K562 (cell line): ENCODE results near the gene RECK. TPM values are rescaled to one million over a fixed set of nuclear protein-coding genes. Genes with fewer than 3 reads are reported as not detected.

Source experiments
- ATAC-seq: fragments of 200-7000 bp; cut with Tn5 transposase; 3 replicates; pipeline ENCODE4 v1.9.1; 2020; ENCODE audit warnings: moderate library complexity
- BruUV-seq: library from RNA; stranded (reverse); fragments of 400-500 nt; replicated peaks from 2 replicates; lab custom pipeline; 2021; lab: Mats Ljungman, UMichigan
- CTCF ChIA-PET: fragments of 300-600 bp; formaldehyde crosslinking; extraction: SDS; loops from one replicate; lab custom pipeline; 2021; ENCODE audit warnings: low intra/inter-chr PET ratio; lab: Yijun Ruan, JAX
- POLR2A ChIA-PET: fragments of 300-600, 350-650 bp; sonication (Branson Sonifier 250); formaldehyde crosslinking; extraction: SDS; loops from one replicate; lab custom pipeline; 2021; ENCODE audit warnings: antibody characterized with exemption, inconsistent platforms; lab: Yijun Ruan, JAX
- DNase-seq, 4 experiments: peaks; one replicate each; pipeline versions ENCODE4 v3.0.0 to v3.0.0-alpha.2; 2011 to 2018; ENCODE audit warnings: low spot score in 3 of 4, mixed read lengths in 3 of 4; ENCODE audit errors: extremely low read depth in 1 of 4
- FAIRE-seq: peaks from 2 replicates; lab custom pipeline; 2011; peaks lifted over from hg19 to GRCh38; lab: Jason Lieb, UNC
- H2AFZ ChIP-seq: 2 replicates; pipeline ENCODE4 v1.6.0; 2011; ENCODE audit warnings: low read depth, low read length, control low read depth, inconsistent platforms
- H3K27ac ChIP-seq: fragments of 200-600 bp; 3 replicates; pipeline ENCODE4 v1.8.0; 2011; ENCODE audit warnings: low read depth, mild to moderate bottlenecking, control low read depth, inconsistent platforms, low read length, moderate library complexity, mixed read lengths; ENCODE audit errors: extremely low read depth
- H3K27me3 ChIP-seq, 2 experiments: fragments of 300-600 bp in 1 of 2; 2 replicates in 1 of 2; 3 replicates in 1 of 2; pipeline versions ENCODE4 v1.6.0 to v1.8.0; 2011; ENCODE audit warnings: inconsistent platforms in 2 of 2, low read length in 2 of 2, mild to moderate bottlenecking in 1 of 2, mixed read lengths in 1 of 2, moderate library complexity in 1 of 2; ENCODE audit not compliant: control insufficient read depth in 2 of 2, insufficient read depth in 2 of 2
- H3K36me3 ChIP-seq: fragments of 300-600 bp; 3 replicates; pipeline ENCODE4 v1.8.0; 2011; ENCODE audit warnings: mild to moderate bottlenecking, low read length, inconsistent platforms; ENCODE audit not compliant: control insufficient read depth, insufficient read depth
- H3K4me1 ChIP-seq, 2 experiments: fragments of 200-600 bp in 1 of 2; replicated peaks in 1 of 2; 2 replicates in 1 of 2; 3 replicates in 1 of 2; pipeline versions ENCODE4 v1.5.1 to v1.8.0; 2011; ENCODE audit warnings: inconsistent platforms in 2 of 2, low read length in 2 of 2, mild to moderate bottlenecking in 1 of 2, mixed read lengths in 1 of 2, moderate library complexity in 1 of 2; ENCODE audit not compliant: control insufficient read depth in 2 of 2, insufficient read depth in 2 of 2
- H3K4me2 ChIP-seq: 2 replicates; pipeline ENCODE4 v1.6.1; 2011; ENCODE audit warnings: low read length, control low read depth, inconsistent platforms, mixed read lengths; ENCODE audit not compliant: insufficient read depth
- H3K4me3 ChIP-seq: fragments of 200-600 bp; sonication (generic), shearing (Covaris generic); 2 replicates; pipeline ENCODE4 v1.5.1; 2016; ENCODE audit warnings: control low read depth, inconsistent platforms
- H3K79me2 ChIP-seq: fragments of 200-600 bp; 3 replicates; pipeline ENCODE4 v1.8.0; 2011; ENCODE audit warnings: low read length, inconsistent platforms; ENCODE audit not compliant: control insufficient read depth, insufficient read depth
- H3K9ac ChIP-seq, 2 experiments: 2 replicates each; pipeline versions ENCODE4 v1.6.0 to v1.6.1; 2011; ENCODE audit warnings: low read depth in 2 of 2, low read length in 2 of 2, control low read depth in 1 of 2, inconsistent platforms in 1 of 2, mild to moderate bottlenecking in 1 of 2, mixed read lengths in 1 of 2; ENCODE audit not compliant: insufficient read depth in 1 of 2
- H3K9me1 ChIP-seq: one replicate; pipeline ENCODE4 v1.6.0; 2011; ENCODE audit warnings: inconsistent platforms, mild to moderate bottlenecking, low read length, moderate library complexity; ENCODE audit not compliant: control insufficient read depth, insufficient read depth
- H3K9me3 ChIP-seq: replicated peaks from 2 replicates; pipeline ENCODE4 v1.5.1; 2011; ENCODE audit warnings: low read depth, low read length, inconsistent platforms; ENCODE audit not compliant: control insufficient read depth, insufficient read depth
- H4K20me1 ChIP-seq: replicated peaks from 2 replicates; pipeline ENCODE4 v1.6.1; 2011; ENCODE audit warnings: low read length, inconsistent platforms, mixed read lengths; ENCODE audit not compliant: control insufficient read depth, insufficient read depth
- GTF2F1 ChIP-seq: IDR thresholded peaks from 2 replicates; pipeline ENCODE4 v1.6.1; 2011; ENCODE audit warnings: low read depth, low read length, improper control_type of control experiment
- ILF3 ChIP-seq: fragments of 450-650 bp; IDR thresholded peaks from 2 replicates; pipeline ENCODE4 v1.6.1; 2018; ENCODE audit warnings: antibody characterized with exemption, mild to moderate bottlenecking, moderate library complexity, borderline replicate concordance
- KLF10 ChIP-seq: fragments of 250-450 bp; sonication (Bioruptor Pico); IDR thresholded peaks from 2 replicates; pipeline ENCODE4 v1.6.1; 2021; ENCODE audit warnings: matching md5 sums
- NCOA2 ChIP-seq, 2 experiments: fragments of 450-650 bp; IDR thresholded peaks; 2 replicates each; pipeline ENCODE4 v1.6.1; 2018; ENCODE audit warnings: mild to moderate bottlenecking in 2 of 2, moderate library complexity in 1 of 2; ENCODE audit not compliant: partially characterized antibody in 2 of 2
- NR3C1 ChIP-seq: sonication (generic); formaldehyde crosslinking; IDR thresholded peaks from 2 replicates; pipeline ENCODE4 v1.8.1; 2022; ENCODE audit warnings: missing genetic modification reagents
- SRSF9 ChIP-seq: fragments of 200-400 bp; formaldehyde crosslinking; IDR thresholded peaks from 2 replicates; pipeline ENCODE4 v1.6.1; 2017; ENCODE audit warnings: low read depth, low read length, borderline replicate concordance
- ZNF280A ChIP-seq: fragments of 450-650 bp; IDR thresholded peaks from 2 replicates; pipeline ENCODE4 v1.6.1; 2018; ENCODE audit warnings: mild to moderate bottlenecking, low read depth; ENCODE audit not compliant: partially characterized antibody
- ZNF282 ChIP-seq: sonication (generic); formaldehyde crosslinking; IDR thresholded peaks from 2 replicates; pipeline ENCODE4 v1.8.1; 2023; ENCODE audit warnings: missing genetic modification reagents
- ZNF354B ChIP-seq: fragments of 250-450 bp; sonication (Bioruptor Pico); IDR thresholded peaks from 2 replicates; pipeline ENCODE4 v1.4.0; 2020
- ZNF655 ChIP-seq: fragments of 250-450 bp; sonication (Bioruptor Pico); IDR thresholded peaks from 2 replicates; pipeline ENCODE4 v1.5.0; 2021
- WGBS: fragments of 100-300 bp; shearing (Covaris generic); methylation state at CpG from one replicate; pipeline ENCODE4 v1.1.6; 2016; ENCODE audit warnings: low coverage, mixed read lengths; ENCODE audit not compliant: insufficient coverage; ENCODE audit errors: missing lambda C conversion rate; 5-methylcytosine and 5-hydroxymethylcytosine counted together
- in situ Hi-C: fragments of 300-500 bp; cut with MboI; formaldehyde crosslinking; loops from 4 replicates; pipeline ENCODE4 v1.15.0; 2018; ENCODE audit warnings: inconsistent platforms, mixed read lengths
- intact Hi-C: fragments of 100-400 bp; cut with micrococcal nuclease; formaldehyde crosslinking; loops from 2 replicates; pipeline ENCODE4 v1.14.2; 2022
- polyA plus RNA-seq, 8 experiments: library from polyadenylated mRNA; depleted of rRNA in 4 of 8; stranded (reverse) in 5 of 8; unstranded in 3 of 8; fragments of >200 nt; fragmentation: Nextera tagmentation in 2 of 8; fragmentation: Illumina TruSeq in 1 of 8; extraction: Ambion mirVana in 2 of 8; extraction: Trizol in 1 of 8; gene quantifications; 2 replicates each; pipeline versions ENCODE4 v1.2.1 to v1.2.3, GENCODE V29; 2011 to 2014; ENCODE audit warnings: inconsistent platforms in 1 of 8, missing spikeins in 1 of 8
- small RNA-seq: library from RNA; depleted of rRNA; stranded (forward); fragments of <200 nt; gene quantifications from one replicate; pipeline ENCODE3, GENCODE V24; 2014
- total RNA-seq, 7 experiments: library from RNA; depleted of rRNA in 6 of 7; stranded (reverse); fragments of >200 nt in 6 of 7; fragmentation: Illumina TruSeq in 2 of 7; extraction: Trizol in 2 of 7; gene quantifications; 2 replicates each; pipeline versions ENCODE4 v1.2.1 to v1.2.3, GENCODE V29; 2011 to 2021; ENCODE audit warnings: low replicate concordance in 1 of 7

The RECK gene
- total and polyA plus RNA-seq, 9 of the 15 experiments (the other 6 are each of a cell fraction or from before 2014, with no cell fraction given), result 0.04 to 0.36 (median 0.16) TPM

GRCh38 chr9:36173861-36174260 lies 137.1 kb downstream of the RECK start:
- Histone ChIP-seq H3K9me1 (no peaks in the 10 kb centered on the region), H3K27ac (no peak overlapping the region), H2AFZ (no peak overlapping the region), H3K4me3 (no peak overlapping the region), H3K9me3 (no peaks in the 10 kb centered on the region), H3K27me3 (peaks cover 0 to 15% of the 10 kb centered on the region in 2 experiments; a peak in 2 of 5 replicates), H3K79me2 (no peaks in the 10 kb centered on the region), H3K4me1 (peaks cover 3% of the 10 kb centered on the region in 2 experiments; a peak in 3 of 5 replicates), H4K20me1 (no peaks in the 10 kb centered on the region)
- no TSS peak for BruUV-seq
- 49% methylated on average over 2 of the region's 2 CpGs for WGBS
- CTCF ChIA-PET, result no interaction called here
- DNase-seq (no peak), FAIRE-seq (no peak), ATAC-seq (no peak)
- POLR2A ChIA-PET, result interaction anchor here (0.6 to 3.2 kb wide), 2 partner anchors 9 to 17 kb away, joined by 4 to 13 read pairs; partner anchors contain the start of gene CLTA
- intact Hi-C loops, result no loop called here
- TF ChIP-seq KLF10 (CRISPR knock-in tag) (no peak), ZNF354B (CRISPR knock-in tag) (no peak), ZNF655 (CRISPR knock-in tag) (no peak), ZNF280A (no peak), ILF3 (no peak), ZNF282 (CRISPR knock-in tag) (no peak), NCOA2 (IDR thresholded peaks at IDR 0.05; ENCODE audit: partially characterized antibody in 2 of 2) (no peak), GTF2F1 (no peak), NR3C1 (CRISPR knock-in tag) (no peak), SRSF9 (no peak)
- TF ChIP-seq, all 486 proteins: peak for 0
- H3K36me3 ChIP-seq, result no peaks in the 10 kb centered on the region
- H3K9ac ChIP-seq, result no peak overlapping the region
- no peak overlapping the region for H3K4me2 ChIP-seq
- in situ Hi-C loops, result no loop called here

Small RNA genes within 50 kb of the gene (small RNA-seq; reads per million reads assigned to genes)
- gene RF02275, result not detected

Other genes starting within 250 kb of the RECK start
Only the 7 nearest of the 13 such genes appear.
- not detected in 2 replicates for gene OR13J1, start 166.5 kb upstream of the RECK start, total RNA-seq (2014; rRNA removed)
- not detected in 2 replicates for gene OR13J1, start 166.5 kb upstream of the RECK start, total RNA-seq (2014; rRNA removed; fragmentation: Illumina TruSeq; extraction: Trizol)
- not detected in 2 replicates for gene OR13J1, start 166.5 kb upstream of the RECK start, total RNA-seq (2015; rRNA removed; fragmentation: Illumina TruSeq; extraction: Trizol)
- not detected in 2 replicates for gene OR13J1, start 166.5 kb upstream of the RECK start, total RNA-seq (2021)
- gene OR13J1, start 166.5 kb upstream of the RECK start, polyA plus RNA-seq (2011; rRNA removed), result not detected in 2 replicates
- gene OR13J1, start 166.5 kb upstream of the RECK start, polyA plus RNA-seq (2014; fragmentation: Illumina TruSeq; extraction: Trizol), result not detected in 2 replicates
- gene OR13J1, start 166.5 kb upstream of the RECK start, polyA plus RNA-seq (2014; fragmentation: Nextera tagmentation; extraction: Ambion mirVana), result not detected
- not detected in 2 replicates for gene OR13J1, start 166.5 kb upstream of the RECK start, polyA plus RNA-seq (2014; rRNA removed)
- not detected in 2 replicates for gene HRCT1, start 130.7 kb upstream of the RECK start, total RNA-seq (2014; rRNA removed)
- not detected in 2 replicates for gene HRCT1, start 130.7 kb upstream of the RECK start, total RNA-seq (2014; rRNA removed; fragmentation: Illumina TruSeq; extraction: Trizol)
- not detected in 2 replicates for gene HRCT1, start 130.7 kb upstream of the RECK start, total RNA-seq (2015; rRNA removed; fragmentation: Illumina TruSeq; extraction: Trizol)
- gene HRCT1, start 130.7 kb upstream of the RECK start, total RNA-seq (2021), result not detected in 2 replicates
- gene HRCT1, start 130.7 kb upstream of the RECK start, polyA plus RNA-seq (2011; rRNA removed), result 0.08 and 0.40 TPM in 2 replicates
- gene HRCT1, start 130.7 kb upstream of the RECK start, polyA plus RNA-seq (2014; fragmentation: Illumina TruSeq; extraction: Trizol), result not detected in 2 replicates
- not detected for gene HRCT1, start 130.7 kb upstream of the RECK start, polyA plus RNA-seq (2014; fragmentation: Nextera tagmentation; extraction: Ambion mirVana)
- not detected in 2 replicates for gene HRCT1, start 130.7 kb upstream of the RECK start, polyA plus RNA-seq (2014; rRNA removed)
- not detected in 2 replicates for gene SPAAR, start 127.4 kb upstream of the RECK start, total RNA-seq (2014; rRNA removed)
- gene SPAAR, start 127.4 kb upstream of the RECK start, total RNA-seq (2014; rRNA removed; fragmentation: Illumina TruSeq; extraction: Trizol), result not detected in 2 replicates
- gene SPAAR, start 127.4 kb upstream of the RECK start, total RNA-seq (2015; rRNA removed; fragmentation: Illumina TruSeq; extraction: Trizol), result not detected in 2 replicates
- gene SPAAR, start 127.4 kb upstream of the RECK start, total RNA-seq (2021), result not detected in 2 replicates
- not detected in 2 replicates for gene SPAAR, start 127.4 kb upstream of the RECK start, polyA plus RNA-seq (2011; rRNA removed)
- not detected in 2 replicates for gene SPAAR, start 127.4 kb upstream of the RECK start, polyA plus RNA-seq (2014; fragmentation: Illumina TruSeq; extraction: Trizol)
- gene SPAAR, start 127.4 kb upstream of the RECK start, polyA plus RNA-seq (2014; fragmentation: Nextera tagmentation; extraction: Ambion mirVana), result not detected
- gene SPAAR, start 127.4 kb upstream of the RECK start, polyA plus RNA-seq (2014; rRNA removed), result not detected in 2 replicates
- gene OR2S2, start 78.8 kb upstream of the RECK start, total RNA-seq (2014; rRNA removed), result not detected in 2 replicates
- not detected in 2 replicates for gene OR2S2, start 78.8 kb upstream of the RECK start, total RNA-seq (2014; rRNA removed; fragmentation: Illumina TruSeq; extraction: Trizol)
- not detected in 2 replicates for gene OR2S2, start 78.8 kb upstream of the RECK start, total RNA-seq (2015; rRNA removed; fragmentation: Illumina TruSeq; extraction: Trizol)
- gene OR2S2, start 78.8 kb upstream of the RECK start, total RNA-seq (2021), result not detected in 2 replicates
- gene OR2S2, start 78.8 kb upstream of the RECK start, polyA plus RNA-seq (2011; rRNA removed), result not detected in 2 replicates
- not detected in 2 replicates for gene OR2S2, start 78.8 kb upstream of the RECK start, polyA plus RNA-seq (2014; fragmentation: Illumina TruSeq; extraction: Trizol)
- gene OR2S2, start 78.8 kb upstream of the RECK start, polyA plus RNA-seq (2014; fragmentation: Nextera tagmentation; extraction: Ambion mirVana), result not detected
- gene OR2S2, start 78.8 kb upstream of the RECK start, polyA plus RNA-seq (2014; rRNA removed), result not detected in 2 replicates
- 2.0 and 4.0 TPM in 2 replicates for gene GLIPR2, start 99.8 kb downstream of the RECK start, total RNA-seq (2014; rRNA removed)
- gene GLIPR2, start 99.8 kb downstream of the RECK start, total RNA-seq (2014; rRNA removed; fragmentation: Illumina TruSeq; extraction: Trizol), result 2.2 and 2.4 TPM in 2 replicates
- 1.4 TPM in 2 replicates for gene GLIPR2, start 99.8 kb downstream of the RECK start, total RNA-seq (2015; rRNA removed; fragmentation: Illumina TruSeq; extraction: Trizol)
- 3.8 and 4.7 TPM in 2 replicates for gene GLIPR2, start 99.8 kb downstream of the RECK start, total RNA-seq (2021)
- 6.9 and 8.8 TPM in 2 replicates for gene GLIPR2, start 99.8 kb downstream of the RECK start, polyA plus RNA-seq (2011; rRNA removed)
- gene GLIPR2, start 99.8 kb downstream of the RECK start, polyA plus RNA-seq (2014; fragmentation: Illumina TruSeq; extraction: Trizol), result 4.4 and 4.8 TPM in 2 replicates
- gene GLIPR2, start 99.8 kb downstream of the RECK start, polyA plus RNA-seq (2014; fragmentation: Nextera tagmentation; extraction: Ambion mirVana), result 1 to 10 TPM; 2.7 to 2.9 TPM
- gene GLIPR2, start 99.8 kb downstream of the RECK start, polyA plus RNA-seq (2014; rRNA removed), result 4.0 and 4.6 TPM in 2 replicates
- not detected in 2 replicates for gene CCIN, start 132.5 kb downstream of the RECK start, total RNA-seq (2014; rRNA removed)
- gene CCIN, start 132.5 kb downstream of the RECK start, total RNA-seq (2014; rRNA removed; fragmentation: Illumina TruSeq; extraction: Trizol), result not detected in 2 replicates
- not detected in 2 replicates for gene CCIN, start 132.5 kb downstream of the RECK start, total RNA-seq (2015; rRNA removed; fragmentation: Illumina TruSeq; extraction: Trizol)
- gene CCIN, start 132.5 kb downstream of the RECK start, total RNA-seq (2021), result not detected in 2 replicates
- not detected in 2 replicates for gene CCIN, start 132.5 kb downstream of the RECK start, polyA plus RNA-seq (2011; rRNA removed)
- gene CCIN, start 132.5 kb downstream of the RECK start, polyA plus RNA-seq (2014; fragmentation: Illumina TruSeq; extraction: Trizol), result not detected in 2 replicates
- gene CCIN, start 132.5 kb downstream of the RECK start, polyA plus RNA-seq (2014; fragmentation: Nextera tagmentation; extraction: Ambion mirVana), result not detected
- gene CCIN, start 132.5 kb downstream of the RECK start, polyA plus RNA-seq (2014; rRNA removed), result not detected in 2 replicates
- 186 and 196 TPM in 2 replicates for gene CLTA, start 154.0 kb downstream of the RECK start, total RNA-seq (2014; rRNA removed)
- 129 and 131 TPM in 2 replicates for gene CLTA, start 154.0 kb downstream of the RECK start, total RNA-seq (2014; rRNA removed; fragmentation: Illumina TruSeq; extraction: Trizol)
- 156 and 161 TPM in 2 replicates for gene CLTA, start 154.0 kb downstream of the RECK start, total RNA-seq (2015; rRNA removed; fragmentation: Illumina TruSeq; extraction: Trizol)
- 140 and 144 TPM in 2 replicates for gene CLTA, start 154.0 kb downstream of the RECK start, total RNA-seq (2021)
- 104 and 137 TPM in 2 replicates for gene CLTA, start 154.0 kb downstream of the RECK start, polyA plus RNA-seq (2011; rRNA removed)
- 144 and 156 TPM in 2 replicates for gene CLTA, start 154.0 kb downstream of the RECK start, polyA plus RNA-seq (2014; fragmentation: Illumina TruSeq; extraction: Trizol)
- 10 to 100 TPM; 37.8 to 39.6 TPM for gene CLTA, start 154.0 kb downstream of the RECK start, polyA plus RNA-seq (2014; fragmentation: Nextera tagmentation; extraction: Ambion mirVana)
- gene CLTA, start 154.0 kb downstream of the RECK start, polyA plus RNA-seq (2014; rRNA removed), result 206 and 219 TPM in 2 replicates